H9 (cell line): ENCODE data around the gene ZNF396. TPM values are rescaled to one million over a fixed set of nuclear protein-coding genes. Genes with fewer than 3 reads are reported as not detected.

Experiments
- DNase-seq: peaks from one replicate; pipeline ENCODE4 v3.0.0-alpha.2; 2017
- H2AFZ ChIP-seq: one replicate; pipeline ENCODE4 v1.6.1; 2013; ENCODE audit warnings: mild to moderate bottlenecking, low read length, control low read depth, moderate library complexity
- H2AK5ac ChIP-seq: 2 replicates; pipeline ENCODE4 v1.6.1; 2013; ENCODE audit warnings: low read length, control low read depth, mixed read lengths; ENCODE audit not compliant: insufficient read length
- H2BK120ac ChIP-seq: one replicate; pipeline ENCODE4 v1.6.1; 2013; ENCODE audit warnings: low read depth, mild to moderate bottlenecking, low read length, control low read depth, inconsistent platforms; ENCODE audit not compliant: poor library complexity, severe bottlenecking
- H2BK12ac ChIP-seq: 2 replicates; pipeline ENCODE4 v1.6.1; 2013; ENCODE audit warnings: low read length, control low read depth, mixed read lengths, low read depth; ENCODE audit not compliant: insufficient read length
- H2BK15ac ChIP-seq: 2 replicates; pipeline ENCODE4 v1.6.1; 2013; ENCODE audit warnings: low read depth, low read length, control low read depth
- H2BK20ac ChIP-seq: one replicate; pipeline ENCODE4 v1.6.1; 2013; ENCODE audit warnings: low read depth, mild to moderate bottlenecking, low read length, control low read depth, inconsistent platforms; ENCODE audit not compliant: poor library complexity, severe bottlenecking
- H2BK5ac ChIP-seq: 2 replicates; pipeline ENCODE4 v1.6.1; 2013; ENCODE audit warnings: low read length, control low read depth, mixed read lengths; ENCODE audit not compliant: insufficient read length
- H3K14ac ChIP-seq: 2 replicates; pipeline ENCODE4 v1.6.1; 2013; ENCODE audit warnings: low read length, control low read depth; ENCODE audit not compliant: insufficient read depth
- H3K18ac ChIP-seq: 2 replicates; pipeline ENCODE4 v1.6.1; 2013; ENCODE audit warnings: low read depth, mild to moderate bottlenecking, mixed read lengths, low read length, control low read depth; ENCODE audit not compliant: insufficient read length
- H3K23ac ChIP-seq: 2 replicates; pipeline ENCODE4 v1.6.1; 2013; ENCODE audit warnings: low read length, control low read depth, mixed read lengths, low read depth; ENCODE audit not compliant: insufficient read length
- H3K23me2 ChIP-seq: 2 replicates; pipeline ENCODE4 v1.6.1; 2013; ENCODE audit warnings: low read depth, mild to moderate bottlenecking, mixed read lengths, low read length, control low read depth; ENCODE audit not compliant: insufficient read length, poor library complexity, severe bottlenecking
- H3K27ac ChIP-seq: 2 replicates; pipeline ENCODE4 v1.5.1; 2013; ENCODE audit warnings: low read length, control low read depth, mixed read lengths, low read depth; ENCODE audit not compliant: insufficient read length
- H3K27me3 ChIP-seq: 2 replicates; pipeline ENCODE4 v1.6.1; 2013; ENCODE audit warnings: low read length, control low read depth, inconsistent platforms; ENCODE audit not compliant: insufficient read depth
- H3K4ac ChIP-seq: 2 replicates; pipeline ENCODE4 v1.6.1; 2013; ENCODE audit warnings: low read depth, mild to moderate bottlenecking, control low read depth, inconsistent platforms, low read length, moderate library complexity
- H3K4me1 ChIP-seq: 2 replicates; pipeline ENCODE4 v1.6.1; 2013; ENCODE audit warnings: low read length, control low read depth, inconsistent platforms; ENCODE audit not compliant: insufficient read depth
- H3K4me2 ChIP-seq: 2 replicates; pipeline ENCODE4 v1.6.1; 2013; ENCODE audit warnings: low read length, control low read depth, mixed read lengths; ENCODE audit not compliant: insufficient read length, insufficient read depth
- H3K56ac ChIP-seq: 2 replicates; pipeline ENCODE4 v1.6.1; 2013; ENCODE audit warnings: low read depth, mild to moderate bottlenecking, mixed read lengths, low read length, control low read depth; ENCODE audit not compliant: insufficient read length
- H3K79me1 ChIP-seq: 2 replicates; pipeline ENCODE4 v1.6.1; 2013; ENCODE audit warnings: low read depth, mild to moderate bottlenecking, moderate library complexity, low read length, control low read depth, inconsistent platforms; ENCODE audit not compliant: insufficient read depth, poor library complexity, severe bottlenecking
- H3K79me2 ChIP-seq: 2 replicates; pipeline ENCODE4 v1.6.1; 2013; ENCODE audit warnings: low read length, control low read depth, inconsistent platforms; ENCODE audit not compliant: insufficient read depth
- H3K9ac ChIP-seq: 2 replicates; pipeline ENCODE4 v1.6.1; 2013; ENCODE audit warnings: low read length, control low read depth, mixed read lengths; ENCODE audit not compliant: insufficient read length; ENCODE audit errors: extremely low read depth
- H3K9me3 ChIP-seq: one replicate; pipeline ENCODE4 v1.6.1; 2013; ENCODE audit warnings: low read depth, low read length, inconsistent platforms; ENCODE audit not compliant: control insufficient read depth
- H3T11ph ChIP-seq: one replicate; pipeline ENCODE4 v1.6.1; 2013; ENCODE audit warnings: mild to moderate bottlenecking, low read length, control low read depth, inconsistent platforms
- H4K20me1 ChIP-seq: one replicate; pipeline ENCODE4 v1.6.1; 2013; ENCODE audit not compliant: control insufficient read depth, insufficient read length, insufficient read depth
- H4K5ac ChIP-seq: 2 replicates; pipeline ENCODE4 v1.6.1; 2013; ENCODE audit warnings: low read depth, mild to moderate bottlenecking, mixed read lengths, low read length, control low read depth; ENCODE audit not compliant: insufficient read length
- H4K8ac ChIP-seq: replicated peaks from 2 replicates; pipeline ENCODE4 v1.6.1; 2013; ENCODE audit warnings: low read length, control low read depth, mixed read lengths, low read depth; ENCODE audit not compliant: insufficient read length
- H4K91ac ChIP-seq: 2 replicates; pipeline ENCODE4 v1.6.1; 2013; ENCODE audit warnings: low read depth, mild to moderate bottlenecking, moderate library complexity, mixed read lengths, low read length, control low read depth; ENCODE audit not compliant: insufficient read length
- H3K27ac Mint-ChIP-seq, 3 experiments: 2 replicates in 2 of 3; 3 replicates in 1 of 3; pipeline ENCODE4 v1.8.0; 2020 to 2021; ENCODE audit warnings: mixed read lengths in 3 of 3, mild to moderate bottlenecking in 1 of 3, moderate library complexity in 1 of 3
- H3K27me3 Mint-ChIP-seq: 2 replicates; pipeline ENCODE4 v1.8.0; 2021; ENCODE audit warnings: low read depth, mild to moderate bottlenecking, moderate library complexity, mixed read lengths
- H3K36me3 Mint-ChIP-seq, 3 experiments: 2 replicates in 2 of 3; 3 replicates in 1 of 3; pipeline ENCODE4 v1.8.0; 2020 to 2021; ENCODE audit warnings: low read depth in 3 of 3, mixed read lengths in 3 of 3; ENCODE audit not compliant: insufficient read depth in 1 of 3
- H3K4me1 Mint-ChIP-seq, 2 experiments: 2 replicates each; pipeline ENCODE4 v1.8.0; 2020; ENCODE audit warnings: mixed read lengths in 2 of 2
- H3K4me3 Mint-ChIP-seq, 2 experiments: 2 replicates in 1 of 2; 3 replicates in 1 of 2; pipeline ENCODE4 v1.8.0; 2020 to 2021; ENCODE audit warnings: mild to moderate bottlenecking in 2 of 2, mixed read lengths in 2 of 2, moderate library complexity in 1 of 2
- H3K9me3 Mint-ChIP-seq, 2 experiments: 2 replicates in 1 of 2; 3 replicates in 1 of 2; pipeline ENCODE4 v1.8.0; 2020; ENCODE audit warnings: mild to moderate bottlenecking in 2 of 2, mixed read lengths in 2 of 2, moderate library complexity in 1 of 2
- CTCF ChIP-seq: fragments of 200-600 bp; sonication (generic); conservative IDR thresholded peaks from 3 replicates; pipeline ENCODE4 v1.8.0; 2021; ENCODE audit warnings: antibody characterized with exemption, mild to moderate bottlenecking
- WGBS: extraction: QIAGEN DNeasy Blood & Tissue Kit; methylation state at CpG from one replicate; pipeline ENCODE4 v1.1.7; 2013; ENCODE audit warnings: missing lambda C conversion rate, low lambda C conversion rate, mixed read lengths; ENCODE audit not compliant: insufficient read length; ENCODE audit errors: extremely low coverage; 5-methylcytosine and 5-hydroxymethylcytosine counted together
- total RNA-seq: library from RNA; stranded (reverse); gene quantifications from 2 replicates; pipeline ENCODE4 v1.2.1, GENCODE V29; 2021

The ZNF396 gene
- total RNA-seq, 1 experiment from 2014 or later: 1.2 TPM

GRCh38 chr18:35424356-35424755, 47.2 kb upstream of the ZNF396 start:
- Mint-ChIP-seq H3K4me3 (no peak overlapping the region), H3K27ac (no peak overlapping the region), H3K27me3 (peaks cover 2% of the 10 kb centered on the region; the same call in 1 of the 2 replicates), H3K4me1 (peaks cover 14% of the 10 kb centered on the region in 2 experiments), H3K9me3 (no peaks in the 10 kb centered on the region), H3K36me3 (no peaks in the 10 kb centered on the region; a peak in 1 of 7 replicates)
- Histone ChIP-seq H3K79me2 (no peaks in the 10 kb centered on the region), H3K4ac (no peak overlapping the region), H3K27me3 (no peaks in the 10 kb centered on the region), H4K8ac (no peak overlapping the region), H2AK5ac (no peak overlapping the region), H2BK12ac (no peak overlapping the region), H3K79me1 (no peaks in the 10 kb centered on the region), H2BK5ac (no peak overlapping the region), H2BK20ac (no peak overlapping the region), H2BK120ac (no peak overlapping the region), H3T11ph (no peak overlapping the region), H2BK15ac (no peak overlapping the region), H3K4me2 (no peak overlapping the region), H3K14ac (no peak overlapping the region), H4K20me1 (no peaks in the 10 kb centered on the region), H4K5ac (no peak overlapping the region), H3K9ac (no peak overlapping the region), H3K23me2 (no peaks in the 10 kb centered on the region), H3K9me3 (no peaks in the 10 kb centered on the region), H3K27ac (no peak overlapping the region), H3K18ac (no peak overlapping the region), H3K23ac (no peak overlapping the region), H4K91ac (no peak overlapping the region), H2AFZ (no peak overlapping the region), H3K4me1 (no peaks in the 10 kb centered on the region), H3K56ac (no peak overlapping the region)
- WGBS: no CpG with 5 or more reads among the region's 3 CpGs
- TF ChIP-seq CTCF: no peak
- no peak for DNase-seq
